BJ (cell line): ENCODE data around the gene AIFM2. TPM values are rescaled to one million over a fixed set of nuclear protein-coding genes. Genes with fewer than 3 reads are reported as not detected.

Experiments used
- CTCF ChIA-PET: fragments of 350-600 bp; formaldehyde crosslinking; extraction: SDS; loops from one replicate; lab custom pipeline; 2021; ENCODE audit warnings: antibody characterized with exemption, inconsistent platforms; lab: Yijun Ruan, JAX
- POLR2A ChIA-PET: fragments of 300-600 bp; sonication (Branson Sonifier 250); formaldehyde crosslinking; extraction: SDS; loops from one replicate; lab custom pipeline; 2021; ENCODE audit warnings: antibody characterized with exemption; lab: Charles Lee
- DNase-seq: peaks from one replicate; pipeline ENCODE4 v3.0.0-alpha.2; 2011; ENCODE audit warnings: low read depth
- H3K27me3 ChIP-seq: 2 replicates; pipeline ENCODE4 v1.6.0; 2011; ENCODE audit warnings: low read length; ENCODE audit not compliant: control insufficient read depth, insufficient read depth
- H3K36me3 ChIP-seq: 2 replicates; pipeline ENCODE4 v1.5.1; 2011; ENCODE audit warnings: low read length; ENCODE audit not compliant: control insufficient read depth, insufficient read depth
- H3K4me3 ChIP-seq: 2 replicates; pipeline ENCODE4 v1.5.1; 2011; ENCODE audit warnings: low read depth, mild to moderate bottlenecking, control low read depth, low read length
- CTCF ChIP-seq: IDR thresholded peaks from 2 replicates; pipeline ENCODE4 v1.5.1; 2011; ENCODE audit warnings: low read depth, mild to moderate bottlenecking, control low read depth, inconsistent platforms, low read length, moderate library complexity; ENCODE audit not compliant: insufficient read depth
- polyA plus RNA-seq: library from polyadenylated mRNA; depleted of rRNA; stranded (reverse); fragments of >200 nt; gene quantifications from 2 replicates; pipeline ENCODE4 v1.2.3, GENCODE V29; 2011

Gene AIFM2
- polyA plus RNA-seq, 1 experiment, result 18.4 TPM

GRCh38 chr10:70174058-70174741, 41.6 kb upstream of the AIFM2 start:
- no peak overlapping the region for H3K4me3 ChIP-seq
- no peak for DNase-seq
- H3K36me3 ChIP-seq, result no peaks in the 10 kb centered on the region
- H3K27me3 ChIP-seq, result no peaks in the 10 kb centered on the region
- ChIA-PET CTCF (interaction anchor here (1.2 kb wide), 1 partner anchor 28 kb away, joined by 4 read pairs; no protein-coding TSS in a partner anchor), POLR2A (no interaction called here)
- no peak for TF ChIP-seq CTCF

- no peaks in the 10 kb centered on the region for H3K27me3 ChIP-seq
- no peak for DNase-seq
- H3K4me3 ChIP-seq, result peak overlapping the region; percentile 82
- no peak for TF ChIP-seq CTCF
- H3K36me3 ChIP-seq, result no peaks in the 10 kb centered on the region
- ChIA-PET POLR2A (interaction anchor here (1.0 to 1.6 kb wide), 3 partner anchors 22 to 23 kb away, joined by 5 to 12 read pairs (median 9); partner anchors contain the start of gene TYSND1), CTCF (interaction anchor here (0.6 to 5.1 kb wide), 7 partner anchors 10 to 273 kb away, joined by 3 to 26 read pairs (median 3); partner anchors contain the start of gene TYSND1)
These were observed 37.2 kb upstream of the AIFM2 start for GRCh38 chr10:70169649-70170364.

GRCh38 chr10:70169011-70169410, 36.4 kb upstream of the AIFM2 start:
- ChIA-PET POLR2A (interaction anchor here (1.0 kb wide), 1 partner anchor 23 kb away, joined by 5 read pairs; the partner anchor contains the start of gene TYSND1), CTCF (interaction anchor here (1.5 to 5.1 kb wide), 3 partner anchors 22 to 195 kb away, joined by 5 to 26 read pairs (median 5); partner anchors contain the start of gene TYSND1)
- peak overlapping the region; percentile 82 for H3K4me3 ChIP-seq
- TF ChIP-seq CTCF, result no peak
- no peaks in the 10 kb centered on the region for H3K27me3 ChIP-seq
- no peak for DNase-seq
- peaks cover 2% of the 10 kb centered on the region; the same call in 1 of the 2 replicates for H3K36me3 ChIP-seq

- Histone ChIP-seq H3K4me3 (no peak overlapping the region), H3K36me3 (peaks cover 2% of the 10 kb centered on the region), H3K27me3 (no peaks in the 10 kb centered on the region)
- TF ChIP-seq CTCF, result no peak
- ChIA-PET CTCF (interaction anchor here (1.2 to 5.1 kb wide), 2 partner anchors 20 to 51 kb away, joined by 3 to 26 read pairs; partner anchors contain the start of gene TYSND1), POLR2A (no interaction called here)
- no peak for DNase-seq
These were observed 34.6 kb upstream of the AIFM2 start for GRCh38 chr10:70167246-70167645.

- H3K27me3 ChIP-seq, result no peaks in the 10 kb centered on the region
- CTCF ChIA-PET, result interaction anchor here (5.1 kb wide), 1 partner anchor 19 kb away, joined by 26 read pairs; the partner anchor contains the start of gene TYSND1
- no peak for TF ChIP-seq CTCF
- H3K36me3 ChIP-seq, result peaks cover 2% of the 10 kb centered on the region
- DNase-seq, result no peak
- POLR2A ChIA-PET, result no interaction called here
- H3K4me3 ChIP-seq, result no peak overlapping the region
These were observed 33.8 kb upstream of the AIFM2 start for GRCh38 chr10:70166394-70166793.
